Small intestine (tissue), 7 donors: ENCODE measurements around the gene NINJ2. TPM values are rescaled to one million over a fixed set of nuclear protein-coding genes. Genes with fewer than 3 reads are reported as not detected.

Experiments
- DNase-seq, 2 donors: peaks; one replicate each; pipeline versions ENCODE4 v3.0.0 to v3.0.0-alpha.2; 2013
- FAIRE-seq: peaks from 2 replicates; lab custom pipeline; 2012; peaks lifted over from hg19 to GRCh38; lab: Jason Lieb, UNC
- H3K27ac ChIP-seq, 3 donors: one replicate each; pipeline ENCODE4 v1.5.1; 2013; ENCODE audit warnings: low read length in 2 of 3, mild to moderate bottlenecking in 2 of 3, control low read depth in 1 of 3, inconsistent platforms in 1 of 3, low read depth in 1 of 3, moderate library complexity in 1 of 3
- H3K27me3 ChIP-seq, 3 donors: one replicate each; pipeline ENCODE4 v1.6.1; 2013; ENCODE audit warnings: low read length in 3 of 3, inconsistent platforms in 1 of 3; ENCODE audit not compliant: control insufficient read depth in 3 of 3, insufficient read depth in 3 of 3
- H3K36me3 ChIP-seq, 3 donors: one replicate each; pipeline ENCODE4 v1.6.1; 2013; ENCODE audit warnings: low read length in 3 of 3, inconsistent platforms in 1 of 3, low read depth in 1 of 3, mild to moderate bottlenecking in 1 of 3, moderate library complexity in 1 of 3; ENCODE audit not compliant: control insufficient read depth in 3 of 3, insufficient read depth in 2 of 3
- H3K4me1 ChIP-seq, 3 donors: one replicate each; pipeline ENCODE4 v1.6.1; 2013; ENCODE audit warnings: low read length in 2 of 3, inconsistent platforms in 1 of 3, low read depth in 1 of 3, mild to moderate bottlenecking in 1 of 3, moderate library complexity in 1 of 3; ENCODE audit not compliant: control insufficient read depth in 3 of 3, insufficient read depth in 2 of 3
- H3K4me3 ChIP-seq, 3 donors: one replicate each; pipeline ENCODE4 v1.5.1; 2013; ENCODE audit warnings: low read length in 3 of 3, control low read depth in 1 of 3, inconsistent platforms in 1 of 3, low read depth in 1 of 3, mild to moderate bottlenecking in 1 of 3, moderate library complexity in 1 of 3
- H3K9me3 ChIP-seq, 2 donors: one replicate each; pipeline ENCODE4 v1.6.1; 2013; ENCODE audit warnings: low read depth in 1 of 2, low read length in 1 of 2; ENCODE audit not compliant: control insufficient read depth in 2 of 2, insufficient read depth in 1 of 2
- WGBS, 3 donors: extraction: QIAGEN DNeasy Blood & Tissue Kit; methylation state at CpG; one replicate each; pipeline ENCODE4 v1.1.7; 2013; 5-methylcytosine and 5-hydroxymethylcytosine counted together
- polyA plus RNA-seq, 4 donors: library from polyadenylated mRNA; stranded (reverse) in 3 of 4; unstranded in 1 of 4; fragments of 200-250 nt in 3 of 4; fragments of 120-200 nt in 1 of 4; gene quantifications; one replicate each; pipeline versions ENCODE4 v1.2.1 to v1.2.3, GENCODE V29; 2013
- donor health status: healthy with polysubstance abuse.
- donor health status: control.
- donor health status: control.
- donor health status: Bipolar disorder and iron deficiency.
- donor health status: healthy.

The NINJ2 gene
- polyA plus RNA-seq, 4 donors = 0.67 to 8.1 (median 3.8) TPM

DNA sequence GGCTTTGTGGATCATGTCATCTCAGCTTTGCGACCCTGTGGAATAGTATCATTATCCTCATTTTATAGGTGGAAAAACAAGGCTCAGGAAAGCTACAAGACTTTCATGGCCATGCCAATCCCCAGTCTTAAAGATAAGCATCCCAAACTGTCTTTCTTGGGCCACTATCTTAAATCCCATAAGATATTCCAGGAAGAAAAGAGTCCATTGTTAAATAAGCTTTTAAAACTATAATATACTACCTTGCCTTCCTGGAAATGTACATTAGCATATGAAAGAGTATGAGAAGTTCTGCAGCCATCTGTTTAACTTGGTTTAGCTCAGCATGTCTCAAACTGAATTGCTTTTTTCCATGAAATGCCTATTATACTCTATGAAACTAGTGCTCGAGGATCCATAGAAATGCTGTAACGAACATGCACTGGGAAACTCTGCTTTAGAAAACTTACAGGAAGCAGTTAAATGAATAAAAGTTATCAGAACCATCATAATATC is 126.4 kb downstream of the NINJ2 start:
- no peak overlapping the region for H3K27ac ChIP-seq
- no peaks in the 10 kb centered on the region for H3K27me3 ChIP-seq
- H3K9me3 ChIP-seq = peaks cover 0 to 3% of the 10 kb centered on the region in 2 donors
- no peak for DNase-seq
- no peak for FAIRE-seq
- WGBS, 3 donors = 90 to 95% (median 94%) methylated on average over 3 of the region's 3 CpGs
- H3K36me3 ChIP-seq = peaks cover 0 to 5% (median 0%) of the 10 kb centered on the region in 3 donors
- peaks cover 0 to 4% (median 2%) of the 10 kb centered on the region in 3 donors for H3K4me1 ChIP-seq
- H3K4me3 ChIP-seq = no peak overlapping the region

DNA sequence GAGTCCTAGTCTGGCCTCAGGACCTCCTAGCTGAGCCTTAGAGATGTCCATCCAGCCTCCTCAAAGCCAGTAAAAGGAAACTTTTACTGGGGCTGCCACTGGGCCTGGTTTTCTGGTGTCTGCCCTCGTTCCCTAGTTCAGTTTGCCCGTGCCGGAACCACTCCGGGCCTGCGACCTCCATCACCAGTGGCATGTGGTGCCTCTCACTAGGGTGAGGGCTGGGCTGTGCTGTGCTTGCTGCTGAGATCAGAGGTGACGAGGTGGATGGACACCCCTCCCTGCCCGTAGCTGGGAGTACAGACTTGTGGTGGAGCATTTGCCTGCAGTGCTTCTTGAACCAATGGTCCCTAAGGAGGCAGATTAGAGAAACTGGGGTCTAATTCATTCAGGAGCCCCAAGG is 127.8 kb downstream of the NINJ2 start:
- Histone ChIP-seq H3K27me3 (no peaks in the 10 kb centered on the region), H3K36me3 (peaks cover 0 to 5% (median 0%) of the 10 kb centered on the region in 3 donors), H3K27ac (no peak overlapping the region), H3K4me1 (peaks cover 0 to 4% (median 2%) of the 10 kb centered on the region in 3 donors), H3K4me3 (no peak overlapping the region), H3K9me3 (peaks cover 0 to 3% of the 10 kb centered on the region in 2 donors)
- FAIRE-seq = no peak
- WGBS, 3 donors = 88 to 90% (median 89%) methylated on average over 7 of the region's 7 CpGs
- DNase-seq = no peak

DNA sequence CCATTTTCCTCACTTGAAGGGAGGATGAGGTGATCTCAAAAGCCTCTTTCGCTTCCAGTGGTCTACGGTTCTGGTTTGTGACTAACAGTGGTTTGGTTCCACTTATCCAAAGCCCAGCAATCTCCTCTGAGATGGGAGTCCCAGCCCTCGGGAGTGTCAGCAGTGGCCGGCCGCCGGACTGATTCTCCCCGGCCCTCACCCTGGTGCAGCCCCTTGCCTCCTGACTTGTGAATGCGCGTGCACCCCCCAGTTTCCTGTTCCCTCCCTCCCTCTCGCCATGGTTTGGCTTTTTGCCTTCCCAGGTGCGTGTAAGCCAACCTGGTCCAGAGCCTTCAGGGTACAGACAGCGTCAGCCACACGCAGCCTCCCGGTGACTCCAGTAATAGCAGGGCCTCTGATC is 129.0 kb downstream of the NINJ2 start:
- no peak overlapping the region for H3K4me3 ChIP-seq
- DNase-seq (no peak), FAIRE-seq (no peak)
- H3K27me3 ChIP-seq = no peaks in the 10 kb centered on the region
- H3K36me3 ChIP-seq = no peaks in the 10 kb centered on the region
- peaks cover 0 to 9% of the 10 kb centered on the region in 2 donors for H3K9me3 ChIP-seq
- H3K27ac ChIP-seq = no peak overlapping the region
- peaks cover 0 to 3% (median 2%) of the 10 kb centered on the region in 3 donors for H3K4me1 ChIP-seq
- 87 to 90% (median 89%) methylated on average over 14 of the region's 14 CpGs for WGBS, 3 donors

DNA sequence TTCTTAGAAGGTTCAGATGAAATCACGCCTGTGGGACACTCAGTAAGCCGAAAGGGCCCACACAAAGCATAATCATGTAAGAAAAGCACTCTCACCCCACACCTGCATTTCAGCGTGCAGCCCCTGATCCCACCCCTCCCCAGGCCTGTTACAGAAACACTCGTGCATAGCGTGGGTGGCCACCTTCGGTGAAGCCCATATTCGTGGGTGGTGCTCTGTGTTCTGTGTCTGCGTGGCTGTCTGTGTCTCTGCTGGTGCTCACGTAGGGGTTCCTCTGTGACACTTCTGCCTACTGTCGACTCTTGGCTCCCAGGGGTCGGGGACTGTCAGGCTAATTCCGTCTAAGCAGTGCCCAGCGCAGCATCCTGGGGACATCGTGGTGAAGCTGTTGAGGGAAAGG is 129.5 kb downstream of the NINJ2 start:
- H3K4me1 ChIP-seq = peaks cover 0 to 2% (median 0%) of the 10 kb centered on the region in 3 donors
- no peak overlapping the region for H3K4me3 ChIP-seq
- H3K27me3 ChIP-seq = no peaks in the 10 kb centered on the region
- DNase-seq = no peak
- H3K27ac ChIP-seq = no peak overlapping the region
- peaks cover 0 to 13% of the 10 kb centered on the region in 2 donors for H3K9me3 ChIP-seq
- FAIRE-seq = no peak
- H3K36me3 ChIP-seq = no peaks in the 10 kb centered on the region
- WGBS, 3 donors = 89 to 94% (median 92%) methylated on average over 14 of the region's 14 CpGs

DNA sequence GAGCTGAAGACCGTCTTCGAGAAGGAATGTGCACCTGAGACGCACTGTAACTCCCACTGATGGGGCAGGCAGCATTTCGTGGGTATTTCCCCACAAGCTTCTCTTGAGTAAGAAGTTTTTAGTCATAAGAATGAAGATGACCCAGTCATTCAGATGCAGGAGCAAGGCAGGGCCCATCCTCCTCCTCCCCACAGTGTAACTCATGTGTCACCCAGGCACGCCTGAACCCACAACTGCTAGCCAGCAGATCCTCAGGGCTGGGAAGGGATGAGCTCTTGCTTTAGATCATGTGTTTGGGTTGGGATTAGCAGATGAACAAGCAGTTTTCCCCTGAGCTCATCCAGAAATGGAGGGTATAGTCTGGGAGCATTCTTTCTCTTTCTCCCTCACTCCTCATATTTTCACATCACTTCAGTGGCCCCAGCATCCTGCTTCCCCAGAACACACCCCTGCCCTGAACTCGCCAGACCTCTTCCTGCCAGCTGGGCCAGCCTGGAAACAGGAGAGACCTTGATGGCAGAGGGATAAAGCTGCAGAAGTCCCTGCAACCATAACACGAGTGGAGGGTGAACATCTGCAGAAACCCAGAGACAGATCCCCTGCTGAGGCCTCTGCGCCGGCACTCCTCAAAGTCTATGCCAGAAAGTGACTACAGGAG is 130.2 kb downstream of the NINJ2 start:
- WGBS, 3 donors = 85 to 94% (median 90%) methylated on average over 9 of the region's 9 CpGs
- no peaks in the 10 kb centered on the region for H3K36me3 ChIP-seq
- FAIRE-seq = no peak
- no peak for DNase-seq
- no peaks in the 10 kb centered on the region for H3K27me3 ChIP-seq
- H3K4me1 ChIP-seq = peaks cover 0 to 2% (median 0%) of the 10 kb centered on the region in 3 donors
- H3K9me3 ChIP-seq = peaks cover 0 to 13% of the 10 kb centered on the region in 2 donors
- no peak overlapping the region for H3K27ac ChIP-seq
- H3K4me3 ChIP-seq = no peak overlapping the region

DNA sequence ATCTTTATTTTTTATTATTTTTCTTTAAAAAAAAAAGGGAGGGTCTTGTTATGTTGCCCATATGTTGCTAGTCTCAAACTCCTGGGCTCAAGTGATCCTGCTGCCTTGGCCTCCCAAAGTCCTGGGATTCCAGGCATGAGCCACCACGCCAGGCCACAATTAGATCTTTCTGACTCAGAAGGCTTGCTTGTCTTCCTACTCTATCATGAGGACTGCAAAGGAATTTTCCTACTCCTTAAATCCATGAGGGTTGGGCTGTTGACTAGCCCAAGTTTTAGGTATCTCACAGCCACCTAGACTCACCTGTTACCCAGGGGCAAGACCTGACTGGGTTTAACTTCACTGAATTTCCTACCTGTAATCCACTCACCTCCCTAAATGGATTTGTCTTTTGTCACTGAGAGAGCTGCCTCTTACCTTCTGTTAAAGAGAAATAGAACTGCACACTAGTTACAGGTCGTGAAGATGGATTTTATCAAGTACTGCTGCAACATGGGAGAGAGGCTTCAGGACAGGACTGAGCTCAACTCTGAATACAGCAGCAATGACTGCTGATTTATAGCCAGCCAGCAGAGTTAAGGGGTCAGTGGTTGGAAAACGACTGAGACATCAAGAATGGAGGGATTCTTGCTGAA is 131.2 kb downstream of the NINJ2 start:
- DNase-seq (no peak), FAIRE-seq (no peak)
- Histone ChIP-seq H3K27ac (no peak overlapping the region), H3K27me3 (no peaks in the 10 kb centered on the region), H3K9me3 (peaks cover 0 to 13% of the 10 kb centered on the region in 2 donors), H3K4me1 (no peaks in the 10 kb centered on the region), H3K4me3 (no peak overlapping the region), H3K36me3 (no peaks in the 10 kb centered on the region)
- WGBS, 3 donors = 76 to 87% (median 83%) methylated on average over 3 of the region's 3 CpGs

DNA sequence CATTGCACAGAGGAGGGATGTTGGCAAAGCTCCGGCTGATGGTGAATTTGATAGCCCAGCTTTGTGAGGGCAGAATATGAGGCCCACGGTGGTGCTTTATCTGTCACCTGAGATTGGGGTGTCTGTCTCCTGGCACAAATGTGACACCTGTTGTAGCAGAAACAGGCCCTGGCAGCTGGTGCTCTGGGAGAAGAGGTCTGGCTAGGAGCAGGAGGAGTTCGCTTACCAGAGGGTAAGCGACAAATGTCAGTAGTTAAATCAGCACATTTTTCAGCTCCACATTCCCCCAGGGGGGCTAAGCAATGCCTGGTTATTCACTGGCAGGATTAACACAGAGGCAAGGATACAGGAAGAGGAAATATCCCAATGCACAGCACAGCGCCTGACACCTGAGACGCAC is 132.4 kb downstream of the NINJ2 start:
- DNase-seq (no peak), FAIRE-seq (no peak)
- Histone ChIP-seq H3K9me3 (peaks cover 0 to 13% of the 10 kb centered on the region in 2 donors), H3K27me3 (no peaks in the 10 kb centered on the region), H3K27ac (peak overlapping the region in 1 of 3 donors; percentile 28), H3K4me1 (no peaks in the 10 kb centered on the region), H3K4me3 (no peak overlapping the region), H3K36me3 (no peaks in the 10 kb centered on the region)
- WGBS, 3 donors = 86 to 93% (median 89%) methylated on average over 6 of the region's 6 CpGs

DNA sequence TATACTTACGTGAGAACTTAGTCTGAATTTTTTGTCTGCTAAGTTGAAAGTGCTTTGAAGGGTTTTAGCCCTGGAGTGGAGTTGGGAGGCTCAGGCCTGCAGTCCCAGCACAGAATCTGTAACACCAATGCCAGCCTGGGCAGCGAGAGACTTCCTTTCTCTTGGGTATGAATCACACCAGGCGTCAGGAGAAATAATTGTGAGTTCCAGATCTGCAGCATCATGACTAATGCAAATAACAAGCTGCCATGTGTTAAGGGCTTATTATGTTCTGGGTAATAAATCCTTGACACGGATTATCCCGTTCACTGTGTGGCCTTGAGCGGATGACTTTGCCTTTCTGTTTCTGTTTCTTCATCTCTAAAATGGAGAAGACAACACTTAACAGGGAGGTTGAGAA is 132.9 kb downstream of the NINJ2 start:
- Histone ChIP-seq H3K9me3 (peaks cover 0 to 13% of the 10 kb centered on the region in 2 donors), H3K4me3 (no peak overlapping the region), H3K27me3 (no peaks in the 10 kb centered on the region), H3K4me1 (no peaks in the 10 kb centered on the region), H3K36me3 (no peaks in the 10 kb centered on the region), H3K27ac (peak overlapping the region in 1 of 3 donors; percentile 65)
- DNase-seq = peak in 1 of 2 donors; percentile 56
- WGBS, 3 donors = 57 to 71% (median 62%) methylated on average over 6 of the region's 6 CpGs
- no peak for FAIRE-seq
